SK-N-SH (cell line): ENCODE data around the gene MTMR1. TPM values are rescaled to one million over a fixed set of nuclear protein-coding genes. Genes with fewer than 3 reads are reported as not detected.

Source experiments
- CTCF ChIA-PET: fragments of 300-600, 350-600 bp; formaldehyde crosslinking; extraction: SDS; loops from one replicate; lab custom pipeline; 2021; lab: Yijun Ruan, JAX
- POLR2A ChIA-PET: fragments of 350-600 bp; sonication (Branson Sonifier 250); formaldehyde crosslinking; extraction: SDS; loops from one replicate; lab custom pipeline; 2020; ENCODE audit warnings: antibody characterized with exemption, inconsistent platforms; lab: Yijun Ruan, JAX
- DNase-seq: peaks from one replicate; pipeline ENCODE4 v3.0.0; 2012
- H2AFZ ChIP-seq: fragments of 200-600 bp; sonication (generic); 2 replicates; pipeline ENCODE4 v1.8.1; 2016; ENCODE audit warnings: antibody characterized with exemption, mild to moderate bottlenecking, low read depth
- H3F3A ChIP-seq: fragments of 200-600 bp; sonication (generic); replicated peaks from 2 replicates; pipeline ENCODE3; 2016; ENCODE audit warnings: antibody characterized with exemption, mild to moderate bottlenecking; ENCODE audit not compliant: insufficient read depth
- H3K27ac ChIP-seq, 2 experiments: fragments of 200-500 bp in 1 of 2; fragments of 200-600 bp in 1 of 2; sonication (Bioruptor generic) in 1 of 2; sonication (generic), shearing (Covaris generic) in 1 of 2; 2 replicates each; pipeline versions ENCODE4 v1.5.1 to v1.6.1; 2014 to 2016; ENCODE audit warnings: low read depth in 2 of 2, inconsistent platforms in 1 of 2, low read length in 1 of 2, mild to moderate bottlenecking in 1 of 2, mixed read lengths in 1 of 2
- H3K27me3 ChIP-seq: fragments of 200-600 bp; sonication (generic), shearing (Covaris generic); 2 replicates; pipeline ENCODE4 v1.6.1; 2016; ENCODE audit warnings: mixed run types; ENCODE audit not compliant: insufficient read depth
- H3K36me3 ChIP-seq, 2 experiments: fragments of 200-500 bp in 1 of 2; fragments of 200-600 bp in 1 of 2; sonication (Bioruptor generic) in 1 of 2; sonication (generic) in 1 of 2; replicated peaks in 1 of 2; 2 replicates each; pipeline versions ENCODE3 to v1.5.1; 2014 to 2016; ENCODE audit warnings: low read length in 1 of 2, mild to moderate bottlenecking in 1 of 2; ENCODE audit not compliant: insufficient read depth in 2 of 2, control insufficient read depth in 1 of 2
- H3K4me1 ChIP-seq, 2 experiments: fragments of 200-500 bp in 1 of 2; fragments of 200-600 bp in 1 of 2; sonication (Bioruptor generic) in 1 of 2; sonication (generic), shearing (Covaris generic) in 1 of 2; 2 replicates each; pipeline versions ENCODE4 v1.5.1 to v1.6.1; 2014 to 2016; ENCODE audit warnings: low read depth in 1 of 2, low read length in 1 of 2, mixed run types in 1 of 2; ENCODE audit not compliant: insufficient read depth in 2 of 2, control insufficient read depth in 1 of 2
- H3K4me2 ChIP-seq: fragments of 200-600 bp; sonication (generic), shearing (Covaris generic); 2 replicates; pipeline ENCODE4 v1.6.1; 2017; ENCODE audit warnings: mixed run types
- H3K4me3 ChIP-seq, 2 experiments: fragments of 200-500 bp in 1 of 2; fragments of 200-600 bp in 1 of 2; sonication (Bioruptor generic) in 1 of 2; sonication (generic), shearing (Covaris generic) in 1 of 2; 2 replicates each; pipeline versions ENCODE4 v1.5.1 to v1.8.1; 2014 to 2016; ENCODE audit warnings: low read depth in 2 of 2, inconsistent platforms in 1 of 2, low read length in 1 of 2, mild to moderate bottlenecking in 1 of 2, mixed read lengths in 1 of 2, moderate library complexity in 1 of 2
- H3K79me2 ChIP-seq: fragments of 200-600 bp; sonication (generic); 2 replicates; pipeline ENCODE4 v1.8.1; 2017; ENCODE audit warnings: mild to moderate bottlenecking; ENCODE audit not compliant: insufficient read depth
- H3K9ac ChIP-seq: fragments of 200-600 bp; sonication (generic); 2 replicates; pipeline ENCODE4 v1.6.1; 2017; ENCODE audit warnings: mixed run types
- H3K9me2 ChIP-seq: fragments of 200-600 bp; sonication (generic); 2 replicates; pipeline ENCODE4 v1.6.1; 2017; ENCODE audit warnings: mixed run types
- H3K9me3 ChIP-seq: fragments of 200-600 bp; sonication (generic); 2 replicates; pipeline ENCODE4 v1.6.1; 2017; ENCODE audit warnings: mixed run types, mild to moderate bottlenecking, moderate library complexity
- H4K20me1 ChIP-seq: fragments of 200-600 bp; sonication (generic); 2 replicates; pipeline ENCODE4 v1.6.1; 2017; ENCODE audit warnings: mild to moderate bottlenecking, mixed run types; ENCODE audit not compliant: insufficient read depth
- FOSL2 ChIP-seq: IDR thresholded peaks from 2 replicates; pipeline ENCODE4 v1.4.0; 2012; ENCODE audit warnings: low read depth, mild to moderate bottlenecking, moderate library complexity, borderline replicate concordance
- FOXJ3 ChIP-seq: sonication (generic); formaldehyde crosslinking; IDR thresholded peaks from 2 replicates; pipeline ENCODE4 v1.5.1; 2020; ENCODE audit warnings: mild to moderate bottlenecking, missing genetic modification reagents
- GABPA ChIP-seq: IDR thresholded peaks from 2 replicates; pipeline ENCODE4 v1.4.0; 2012; ENCODE audit warnings: low read depth, mild to moderate bottlenecking
- NFIC ChIP-seq: IDR thresholded peaks from 2 replicates; pipeline ENCODE4 v1.4.0; 2012; ENCODE audit warnings: borderline replicate concordance
- POLR2AphosphoS5 ChIP-seq: IDR thresholded peaks from 2 replicates; pipeline ENCODE4 v1.6.1; 2012; ENCODE audit warnings: low read depth, low read length
- RAD21 ChIP-seq: IDR thresholded peaks from 2 replicates; pipeline ENCODE4 v1.6.1; 2012; ENCODE audit warnings: mild to moderate bottlenecking, low read length
- RFX5 ChIP-seq: IDR thresholded peaks from 2 replicates; pipeline ENCODE4 v1.6.1; 2012; ENCODE audit warnings: mild to moderate bottlenecking, improper control_type of control experiment, low read length
- RXRA ChIP-seq: IDR thresholded peaks from 2 replicates; pipeline ENCODE4 v1.4.0; 2012; ENCODE audit warnings: low read depth, mild to moderate bottlenecking, borderline replicate concordance
- SMC3 ChIP-seq: IDR thresholded peaks from 2 replicates; pipeline ENCODE4 v1.6.1; 2012; ENCODE audit warnings: low read depth, low read length, improper control_type of control experiment
- TCF12 ChIP-seq: IDR thresholded peaks from 2 replicates; pipeline ENCODE4 v1.4.0; 2012
- YY1 ChIP-seq: IDR thresholded peaks from 2 replicates; pipeline ENCODE4 v1.4.0; 2012; ENCODE audit warnings: low read depth, mild to moderate bottlenecking
- WGBS: methylation state at CpG from one replicate; pipeline ENCODE4 v1.1.6; 2017; ENCODE audit warnings: low lambda C conversion rate; 5-methylcytosine and 5-hydroxymethylcytosine counted together
- polyA plus RNA-seq, 3 experiments: library from polyadenylated mRNA; depleted of rRNA; stranded (reverse); fragments of >200 nt; gene quantifications; 2 replicates each; pipeline ENCODE4 v1.2.3, GENCODE V29; 2012
- TF ChIP-seq, protein P1 (sequence below): fragments of 200-600 bp; sonication (generic); IDR thresholded peaks from 2 replicates; pipeline ENCODE4 v1.6.1; 2017; ENCODE audit warnings: antibody characterized with exemption, mild to moderate bottlenecking, moderate library complexity
- TF ChIP-seq, protein P2 (sequence below): IDR thresholded peaks from 2 replicates; pipeline ENCODE4; 2012
- TF ChIP-seq, protein P3 (sequence below): fragments of 150-350 bp; IDR thresholded peaks from 2 replicates; pipeline ENCODE4 v1.6.1; 2016; ENCODE audit warnings: mild to moderate bottlenecking, low read depth, low read length

The MTMR1 gene
- polyA plus RNA-seq, 1 of the 3 experiments (the other 2 are of a cell fraction), result 17.0 TPM

DNA sequence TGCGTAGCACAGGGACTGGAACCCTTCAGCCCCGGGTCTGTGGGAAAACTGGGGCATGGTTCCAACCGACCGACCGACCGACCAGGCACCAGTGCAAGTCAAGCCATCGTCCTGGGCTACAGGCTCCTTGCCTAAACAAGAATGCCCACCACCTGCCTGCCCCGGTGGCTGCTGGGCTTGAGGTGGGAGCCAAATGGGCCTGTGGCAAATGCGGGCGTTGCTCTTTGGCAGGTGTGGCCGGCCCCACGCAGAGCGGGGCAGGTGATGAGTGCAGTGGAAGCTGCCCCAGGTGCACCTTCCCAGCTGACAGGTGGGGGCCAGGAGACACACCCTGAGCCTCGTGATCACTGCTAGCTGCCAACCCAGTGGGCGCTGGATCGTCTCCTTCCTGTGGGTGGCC lies 77.9 kb downstream of the MTMR1 start:
- Histone ChIP-seq H3K4me1 (no peaks in the 10 kb centered on the region; a peak in 1 of 4 replicates), H3K9me3 (no peaks in the 10 kb centered on the region), H3K4me3 (no peak overlapping the region), H4K20me1 (no peaks in the 10 kb centered on the region), H3K79me2 (no peaks in the 10 kb centered on the region), H3F3A (no peaks in the 10 kb centered on the region), H3K36me3 (no peaks in the 10 kb centered on the region), H2AFZ (no peak overlapping the region), H3K27ac (no peak overlapping the region), H3K9me2 (no peaks in the 10 kb centered on the region), H3K9ac (no peak overlapping the region), H3K4me2 (no peak overlapping the region), H3K27me3 (peaks cover 5% of the 10 kb centered on the region; the same call in 1 of the 2 replicates)
- no peak for TF ChIP-seq YY1
- POLR2A ChIA-PET, result no interaction called here
- CTCF ChIA-PET, result interaction anchor here (0.7 to 14.7 kb wide), 9 partner anchors 8 to 381 kb away, joined by 3 to 219 read pairs (median 6); no protein-coding TSS in a partner anchor
- no peak for DNase-seq
- WGBS, result 41% methylated on average over 7 of the region's 16 CpGs

DNA sequence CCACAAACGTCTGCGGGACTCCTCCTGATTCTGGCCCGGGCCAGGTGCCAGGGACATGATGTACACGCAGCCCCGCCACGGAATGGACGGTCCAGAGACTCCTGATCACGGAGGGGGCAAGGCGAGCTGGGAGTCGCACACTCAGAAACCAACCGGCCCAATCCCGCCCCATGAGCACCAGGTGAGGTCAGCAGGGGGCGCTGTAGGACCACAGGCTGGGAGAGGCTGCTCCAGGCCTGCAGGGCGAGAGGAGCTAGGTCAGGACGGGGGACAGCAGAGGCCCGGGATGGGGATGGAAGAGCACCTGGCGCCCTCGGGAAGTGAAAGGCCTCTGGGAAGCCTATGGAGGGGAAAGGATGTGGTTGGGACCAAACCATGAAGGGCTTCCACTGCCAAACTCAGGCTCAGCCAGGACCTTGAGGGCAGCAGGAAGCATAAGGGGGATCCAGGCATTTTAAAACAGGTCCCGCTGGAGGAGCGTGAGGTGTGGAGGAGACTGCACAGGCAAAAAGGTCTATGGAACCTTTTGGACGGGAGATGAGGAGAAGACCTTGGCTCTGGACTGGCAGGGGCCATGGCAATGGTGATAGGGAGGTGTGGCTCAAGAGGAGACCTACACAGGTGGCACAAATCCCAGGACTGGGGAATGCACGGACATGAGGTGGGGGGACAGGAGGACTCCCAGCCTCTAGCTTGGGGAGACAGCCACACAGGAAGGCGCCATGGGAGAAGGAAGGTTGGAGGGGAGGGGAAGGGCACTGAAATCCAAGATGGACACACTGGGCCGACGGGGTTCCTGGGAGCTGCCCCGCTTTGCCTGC lies 79.2 kb downstream of the MTMR1 start:
- WGBS, result 21% methylated on average over 20 of the region's 26 CpGs
- Histone ChIP-seq H3K4me1 (no peaks in the 10 kb centered on the region; a peak in 1 of 4 replicates), H3K79me2 (no peaks in the 10 kb centered on the region), H4K20me1 (no peaks in the 10 kb centered on the region), H3K9me2 (no peaks in the 10 kb centered on the region), H3K9me3 (no peaks in the 10 kb centered on the region), H2AFZ (no peak overlapping the region), H3K27me3 (peaks cover 5% of the 10 kb centered on the region; the same call in 1 of the 2 replicates), H3K4me2 (no peak overlapping the region), H3K4me3 (no peak overlapping the region; a peak in 1 of 4 replicates), H3K9ac (no peak overlapping the region), H3F3A (no peaks in the 10 kb centered on the region), H3K36me3 (no peaks in the 10 kb centered on the region), H3K27ac (no peak overlapping the region)
- POLR2A ChIA-PET, result no interaction called here
- TF ChIP-seq, protein P1, sequence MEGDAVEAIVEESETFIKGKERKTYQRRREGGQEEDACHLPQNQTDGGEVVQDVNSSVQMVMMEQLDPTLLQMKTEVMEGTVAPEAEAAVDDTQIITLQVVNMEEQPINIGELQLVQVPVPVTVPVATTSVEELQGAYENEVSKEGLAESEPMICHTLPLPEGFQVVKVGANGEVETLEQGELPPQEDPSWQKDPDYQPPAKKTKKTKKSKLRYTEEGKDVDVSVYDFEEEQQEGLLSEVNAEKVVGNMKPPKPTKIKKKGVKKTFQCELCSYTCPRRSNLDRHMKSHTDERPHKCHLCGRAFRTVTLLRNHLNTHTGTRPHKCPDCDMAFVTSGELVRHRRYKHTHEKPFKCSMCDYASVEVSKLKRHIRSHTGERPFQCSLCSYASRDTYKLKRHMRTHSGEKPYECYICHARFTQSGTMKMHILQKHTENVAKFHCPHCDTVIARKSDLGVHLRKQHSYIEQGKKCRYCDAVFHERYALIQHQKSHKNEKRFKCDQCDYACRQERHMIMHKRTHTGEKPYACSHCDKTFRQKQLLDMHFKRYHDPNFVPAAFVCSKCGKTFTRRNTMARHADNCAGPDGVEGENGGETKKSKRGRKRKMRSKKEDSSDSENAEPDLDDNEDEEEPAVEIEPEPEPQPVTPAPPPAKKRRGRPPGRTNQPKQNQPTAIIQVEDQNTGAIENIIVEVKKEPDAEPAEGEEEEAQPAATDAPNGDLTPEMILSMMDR, result peak; percentile 76
- TF ChIP-seq RAD21 (peak; percentile 83), RXRA (no peak), FOSL2 (no peak), RFX5 (no peak), SMC3 (peak; percentile 75), POLR2AphosphoS5 (no peak)
- DNase-seq, result peak; percentile 89
- CTCF ChIA-PET, result interaction anchor here (0.5 to 14.7 kb wide), 46 partner anchors 9 to 906 kb away, joined by 3 to 219 read pairs (median 4); partner anchors contain the start of gene MTMR1

DNA sequence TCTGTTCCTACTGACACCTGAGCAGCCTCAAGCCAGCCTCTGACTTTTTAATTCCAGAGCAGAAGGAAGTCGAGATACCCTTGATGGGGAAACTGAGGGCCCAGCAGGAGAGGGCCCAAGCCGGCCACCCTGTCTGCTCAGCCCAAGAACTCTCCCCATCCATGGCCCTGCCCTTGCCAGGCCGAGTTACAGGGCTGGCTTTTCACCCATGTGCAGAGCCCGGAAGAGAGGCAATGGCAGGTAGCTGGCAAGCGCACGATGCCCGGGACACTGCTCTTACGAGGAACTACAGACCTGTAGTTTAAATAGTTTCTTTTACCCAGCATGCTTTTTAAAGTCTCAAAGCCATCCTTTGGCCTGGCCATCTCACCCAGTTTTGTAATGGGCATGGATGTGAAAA lies 79.9 kb downstream of the MTMR1 start:
- Histone ChIP-seq H3K4me2 (no peak overlapping the region), H3F3A (no peaks in the 10 kb centered on the region), H3K4me3 (no peak overlapping the region), H3K27ac (no peak overlapping the region), H3K36me3 (no peaks in the 10 kb centered on the region), H3K9ac (no peak overlapping the region), H3K79me2 (no peaks in the 10 kb centered on the region), H3K4me1 (no peaks in the 10 kb centered on the region; a peak in 1 of 4 replicates), H3K9me2 (no peaks in the 10 kb centered on the region), H3K27me3 (peaks cover 5% of the 10 kb centered on the region; the same call in 1 of the 2 replicates), H4K20me1 (no peaks in the 10 kb centered on the region), H3K9me3 (no peaks in the 10 kb centered on the region), H2AFZ (no peak overlapping the region)
- ChIA-PET CTCF (interaction anchor here (1.0 to 14.7 kb wide), 12 partner anchors 8 to 326 kb away, joined by 3 to 219 read pairs (median 6); no protein-coding TSS in a partner anchor), POLR2A (no interaction called here)
- WGBS, result 53% methylated on average over 6 of the region's 8 CpGs
- no peak for DNase-seq
- TF ChIP-seq NFIC, result no peak
- TF ChIP-seq, protein P1, result no peak
- TF ChIP-seq GABPA, result no peak
- TF ChIP-seq, protein P2, sequence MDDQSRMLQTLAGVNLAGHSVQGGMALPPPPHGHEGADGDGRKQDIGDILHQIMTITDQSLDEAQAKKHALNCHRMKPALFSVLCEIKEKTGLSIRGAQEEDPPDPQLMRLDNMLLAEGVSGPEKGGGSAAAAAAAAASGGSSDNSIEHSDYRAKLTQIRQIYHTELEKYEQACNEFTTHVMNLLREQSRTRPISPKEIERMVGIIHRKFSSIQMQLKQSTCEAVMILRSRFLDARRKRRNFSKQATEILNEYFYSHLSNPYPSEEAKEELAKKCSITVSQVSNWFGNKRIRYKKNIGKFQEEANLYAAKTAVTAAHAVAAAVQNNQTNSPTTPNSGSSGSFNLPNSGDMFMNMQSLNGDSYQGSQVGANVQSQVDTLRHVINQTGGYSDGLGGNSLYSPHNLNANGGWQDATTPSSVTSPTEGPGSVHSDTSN, result no peak
- TF ChIP-seq FOXJ3 (CRISPR knock-in tag), result no peak
- TF ChIP-seq TCF12, result no peak
- no peak for TF ChIP-seq SMC3
- TF ChIP-seq RFX5, result no peak
- no peak for TF ChIP-seq RXRA
- TF ChIP-seq, protein P3, sequence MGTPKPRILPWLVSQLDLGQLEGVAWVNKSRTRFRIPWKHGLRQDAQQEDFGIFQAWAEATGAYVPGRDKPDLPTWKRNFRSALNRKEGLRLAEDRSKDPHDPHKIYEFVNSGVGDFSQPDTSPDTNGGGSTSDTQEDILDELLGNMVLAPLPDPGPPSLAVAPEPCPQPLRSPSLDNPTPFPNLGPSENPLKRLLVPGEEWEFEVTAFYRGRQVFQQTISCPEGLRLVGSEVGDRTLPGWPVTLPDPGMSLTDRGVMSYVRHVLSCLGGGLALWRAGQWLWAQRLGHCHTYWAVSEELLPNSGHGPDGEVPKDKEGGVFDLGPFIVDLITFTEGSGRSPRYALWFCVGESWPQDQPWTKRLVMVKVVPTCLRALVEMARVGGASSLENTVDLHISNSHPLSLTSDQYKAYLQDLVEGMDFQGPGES, result no peak
